GM18858 (cell line): ENCODE measurements around the gene RPTOR.
"Not testable (repeated sequence)": the region's sequence is repeated elsewhere in the genome, so short reads cannot be mapped to it uniquely, and the experiment has no call there.

Experiments used
- ATAC-seq: cut with Tn5 transposase; IDR thresholded peaks from one replicate; pipeline ENCODE4 v1.9.1; 2021; ENCODE audit not compliant: unreplicated experiment

The RPTOR gene

DNA sequence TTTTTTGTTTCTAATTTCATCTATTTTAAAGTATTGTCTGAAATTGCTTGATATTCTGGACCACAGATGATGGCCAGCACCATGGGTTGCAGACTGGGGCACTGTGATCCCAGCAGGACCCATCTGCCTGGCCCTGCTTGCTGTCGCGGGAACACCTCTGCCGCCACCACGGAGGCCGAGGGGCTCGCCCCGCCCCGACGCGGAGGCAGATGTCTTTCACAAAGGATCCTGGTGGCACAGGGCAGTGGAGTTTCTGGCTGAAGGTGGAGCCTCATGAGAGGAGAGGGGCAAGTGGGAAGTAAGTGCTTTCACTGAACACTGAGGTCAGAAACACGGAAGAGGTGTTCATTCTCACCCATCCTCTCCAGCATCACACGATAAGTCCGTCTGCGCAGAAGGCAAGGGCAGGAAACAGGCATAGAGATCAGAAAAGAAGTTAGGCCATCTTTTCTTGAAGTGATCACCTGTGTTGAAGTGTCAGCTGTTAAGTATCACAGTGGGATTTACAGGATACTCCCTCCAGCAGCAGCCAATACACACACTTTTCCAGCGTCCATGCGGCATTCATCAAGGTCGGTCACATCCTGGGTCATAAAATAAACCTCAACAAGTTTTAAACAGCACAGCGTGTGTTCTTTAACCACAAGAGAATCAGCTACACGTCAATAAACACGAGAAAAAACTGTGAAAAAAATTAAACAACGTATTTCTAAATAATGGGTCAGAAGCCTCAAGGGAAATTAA, 194.5 kb downstream of the RPTOR start:
- no peak for ATAC-seq

DNA sequence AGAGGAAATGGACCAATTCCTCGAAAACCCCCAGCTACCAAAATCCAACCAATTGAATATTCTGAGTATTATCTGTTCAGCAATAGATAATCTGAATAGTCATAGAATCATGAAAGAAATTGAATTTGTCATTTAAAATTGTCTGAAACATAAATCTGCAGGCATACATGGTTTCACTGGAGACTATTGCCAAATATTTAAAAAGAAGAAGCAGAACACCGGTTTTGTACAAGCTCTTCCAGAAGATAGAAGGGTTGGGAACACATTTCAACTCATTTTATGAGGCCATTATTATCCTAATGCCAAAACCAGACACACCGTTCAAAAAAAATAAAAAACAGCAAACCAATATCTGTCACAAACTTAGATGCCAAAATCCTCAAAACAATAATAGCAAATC, 195.5 kb downstream of the RPTOR start:
- ATAC-seq: no peak

DNA sequence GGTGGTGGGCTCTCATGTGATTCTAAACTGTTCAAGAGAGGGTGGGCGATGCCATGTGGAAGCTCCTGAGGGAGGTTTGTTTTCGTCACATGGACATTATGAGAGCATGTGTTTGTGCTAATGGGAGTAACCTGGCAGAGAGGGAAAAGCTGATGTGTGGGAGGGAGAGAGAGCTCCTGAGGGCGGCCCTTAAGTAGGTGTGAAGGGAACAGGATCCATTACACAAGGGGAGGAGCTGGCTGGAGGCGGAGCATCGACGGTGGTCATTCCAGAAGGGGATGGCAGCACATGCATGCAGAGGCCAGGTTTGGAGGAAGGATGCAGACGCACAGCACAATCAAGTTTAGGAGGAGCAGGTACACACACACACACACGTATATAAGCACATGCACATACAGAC, 197.5 kb downstream of the RPTOR start:
- no peak for ATAC-seq

DNA sequence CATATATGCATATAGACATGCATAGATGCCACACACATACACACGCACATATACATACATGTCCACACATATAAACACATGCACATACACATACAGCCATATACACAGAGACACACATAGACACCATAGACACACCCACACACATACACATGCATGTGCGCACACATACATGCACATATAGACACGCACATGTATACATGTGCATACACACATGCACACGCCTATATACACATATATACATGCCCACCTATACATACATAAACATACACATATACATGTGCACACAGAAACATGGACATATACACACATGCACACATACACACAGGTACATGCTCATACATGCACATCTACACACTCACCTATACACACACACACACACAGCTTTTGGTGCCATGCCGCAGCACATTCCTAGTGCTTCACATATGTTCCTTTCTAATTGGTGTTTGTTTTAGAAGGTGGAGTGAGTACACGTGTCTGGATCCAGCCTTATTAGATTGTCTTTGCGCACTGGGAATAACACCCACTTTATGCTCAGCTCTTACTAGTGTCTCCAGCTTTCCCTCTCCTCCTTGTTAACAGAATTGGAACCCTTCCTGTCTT, 198.0 kb downstream of the RPTOR start:
- no peak for ATAC-seq

DNA sequence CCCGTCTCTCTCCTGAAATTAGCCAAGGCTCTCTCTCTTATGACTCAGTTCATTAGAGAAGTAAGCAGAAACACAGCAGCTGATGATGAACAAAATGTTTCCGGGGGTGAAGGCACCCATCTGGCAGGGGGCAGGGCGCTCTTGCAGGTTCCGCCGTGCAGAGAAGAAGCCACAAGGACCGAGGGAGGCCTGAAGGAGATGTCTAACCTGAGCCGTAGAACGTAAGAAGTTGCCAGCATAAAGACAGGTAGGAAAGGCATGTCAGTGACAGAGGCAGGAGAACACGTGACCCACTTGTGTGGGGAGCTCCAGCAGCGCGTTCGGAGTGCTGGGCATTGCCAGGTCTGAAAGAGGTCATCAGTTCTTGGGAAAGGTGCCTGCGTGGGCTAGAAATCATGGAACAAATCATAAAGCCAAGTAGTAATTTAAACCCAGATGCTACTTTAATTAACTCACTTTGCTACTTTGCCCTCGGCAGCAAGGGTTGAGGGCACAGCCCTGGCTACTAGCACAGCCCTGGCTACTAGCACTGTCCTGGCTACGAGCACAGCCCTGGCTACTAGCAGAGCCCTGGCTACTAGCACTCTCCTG, 198.6 kb downstream of the RPTOR start:
- no peak for ATAC-seq

DNA sequence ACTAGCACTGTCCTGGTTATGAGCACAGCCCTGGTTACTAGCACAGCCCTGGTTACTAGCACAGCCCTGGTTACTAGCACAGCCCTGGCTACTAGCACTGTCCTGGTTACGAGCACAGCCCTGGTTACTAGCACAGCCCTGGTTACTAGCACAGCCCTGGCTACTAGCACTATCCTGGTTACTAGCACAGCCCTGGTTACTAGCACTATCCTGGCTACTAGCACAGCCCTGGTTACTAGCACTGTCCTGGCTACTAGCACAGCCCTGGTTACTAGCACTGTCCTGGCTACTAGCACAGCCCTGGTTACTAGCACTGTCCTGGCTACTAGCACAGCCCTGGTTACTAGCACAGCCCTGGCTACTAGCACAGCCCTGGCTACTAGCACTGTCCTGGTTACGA, 199.3 kb downstream of the RPTOR start:
- ATAC-seq: not testable (repeated sequence)

DNA sequence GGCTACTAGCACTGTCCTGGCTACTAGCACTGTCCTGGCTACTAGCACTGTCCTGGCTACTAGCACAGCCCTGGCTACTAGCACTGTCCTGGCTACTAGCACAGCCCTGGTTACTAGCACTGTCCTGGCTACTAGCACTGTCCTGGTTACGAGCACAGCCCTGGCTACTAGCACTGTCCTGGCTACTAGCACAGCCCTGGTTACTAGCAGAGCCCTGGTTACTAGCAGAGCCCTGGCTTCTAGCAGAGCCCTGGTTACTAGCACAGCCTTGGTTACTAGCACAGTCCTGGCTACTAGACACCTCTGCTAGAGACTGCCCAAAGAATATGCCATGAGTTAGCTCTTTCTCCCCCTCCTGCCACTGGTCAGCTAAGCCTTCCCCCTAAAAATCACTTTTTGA, 200.1 kb downstream of the RPTOR start:
- not testable (repeated sequence) for ATAC-seq

DNA sequence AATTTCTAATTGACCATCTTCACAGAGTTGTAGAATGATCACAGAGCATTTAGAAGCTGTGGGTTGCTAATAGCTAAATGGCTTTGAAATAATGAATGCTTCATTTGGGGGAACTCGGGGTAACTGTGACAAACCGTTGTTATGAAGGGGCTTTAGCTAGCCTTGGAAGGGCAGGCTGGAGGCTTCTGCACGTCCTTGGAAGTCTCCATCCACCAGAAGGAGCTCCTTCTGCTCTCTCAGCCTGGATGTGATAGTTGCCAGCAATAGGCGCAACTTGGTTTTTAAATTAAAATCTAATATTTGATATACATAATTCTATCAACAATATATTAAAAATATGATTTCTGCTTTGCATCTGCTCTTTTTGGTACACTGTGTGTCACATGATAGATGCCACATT, 200.5 kb downstream of the RPTOR start:
- no peak for ATAC-seq

DNA sequence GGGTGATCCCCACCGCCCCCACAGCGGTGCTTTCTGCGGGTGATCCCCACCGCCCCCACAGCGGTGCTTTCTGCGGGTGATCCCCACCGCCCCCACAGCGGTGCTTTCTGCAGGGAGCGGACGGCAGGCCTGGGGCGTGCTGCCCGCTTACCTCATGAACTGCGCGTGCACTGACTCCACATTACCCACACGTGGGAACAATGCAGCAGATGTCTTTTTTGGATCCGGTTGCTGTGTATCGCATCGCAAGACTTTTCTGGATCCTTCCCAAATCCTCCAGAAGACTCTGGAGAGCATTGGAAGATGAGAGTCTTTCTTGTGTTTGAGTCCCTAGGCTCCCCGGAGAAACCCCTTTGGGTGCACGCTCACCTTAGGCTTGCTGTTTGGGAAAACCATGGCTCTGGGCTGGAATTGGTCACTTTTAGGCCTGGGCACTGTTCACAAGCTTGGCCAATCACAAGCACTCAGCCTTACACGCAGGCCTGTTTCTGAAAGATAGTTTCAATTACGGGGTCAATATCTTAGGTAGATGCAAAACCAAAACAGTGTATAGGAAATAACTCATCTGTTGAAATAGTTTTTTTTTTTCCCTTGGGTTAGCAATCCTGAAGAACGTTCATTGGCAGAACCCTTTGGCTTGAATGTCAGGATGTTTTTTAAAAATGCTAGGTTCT, 201.8 kb downstream of the RPTOR start:
- no peak for ATAC-seq

DNA sequence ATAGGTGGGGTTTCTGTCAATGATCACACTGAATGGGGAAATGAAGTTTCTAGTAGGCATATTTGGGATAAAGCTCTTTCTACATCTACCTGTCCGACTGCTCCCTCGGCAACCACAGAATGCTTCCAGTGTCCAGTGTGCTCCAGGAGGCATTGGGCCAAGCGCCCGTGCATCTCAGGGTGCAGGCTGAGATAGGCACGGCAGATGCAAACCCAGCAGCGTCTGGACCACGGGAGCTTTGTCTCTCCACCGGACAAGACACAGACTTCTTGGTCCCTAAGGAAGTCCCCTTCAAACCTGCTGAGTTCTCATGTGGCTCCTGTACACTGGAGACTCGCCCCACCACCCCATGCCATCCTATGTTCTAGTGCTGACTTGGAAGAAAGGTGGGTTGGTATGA, 202.8 kb downstream of the RPTOR start:
- ATAC-seq: no peak

DNA sequence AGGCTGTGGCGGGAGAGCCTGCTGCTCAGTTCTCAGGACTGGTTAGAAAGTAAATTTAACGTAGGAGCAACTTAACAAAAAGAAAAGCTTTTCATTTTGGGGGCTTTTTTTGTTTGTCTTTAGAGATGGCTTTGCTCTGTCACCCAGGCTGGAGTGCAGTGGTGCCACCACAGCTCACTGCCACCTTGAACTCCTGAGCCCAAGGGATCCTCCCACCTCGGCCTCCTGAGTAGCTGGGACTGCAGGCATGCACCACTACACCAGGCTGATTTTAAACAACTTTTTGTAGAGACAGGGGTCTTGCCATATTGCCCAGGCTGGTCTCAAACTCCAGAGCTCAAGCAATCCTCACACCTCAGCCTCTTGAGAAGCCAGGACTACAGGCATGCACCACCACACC, 205.0 kb downstream of the RPTOR start:
- no peak for ATAC-seq

DNA sequence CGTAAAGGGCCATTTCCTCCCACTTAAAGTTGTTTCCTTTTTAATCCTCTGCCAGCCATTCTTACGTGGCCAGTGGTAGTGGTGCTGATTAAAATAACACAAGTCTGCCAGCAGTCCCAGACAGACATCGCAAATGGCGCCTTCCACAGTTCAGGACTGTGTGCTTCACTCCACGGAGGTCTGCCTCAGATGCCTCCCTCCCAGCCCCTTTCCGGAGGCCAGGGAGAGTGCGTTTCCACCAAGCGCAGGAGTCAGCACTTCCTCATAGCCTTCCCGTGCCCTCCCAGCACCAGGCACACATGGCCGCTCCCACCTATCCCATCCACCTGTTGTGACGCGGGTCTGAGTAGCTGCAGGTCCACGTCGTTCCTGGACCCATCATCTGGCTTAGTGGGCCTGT, 205.6 kb downstream of the RPTOR start:
- no peak for ATAC-seq

DNA sequence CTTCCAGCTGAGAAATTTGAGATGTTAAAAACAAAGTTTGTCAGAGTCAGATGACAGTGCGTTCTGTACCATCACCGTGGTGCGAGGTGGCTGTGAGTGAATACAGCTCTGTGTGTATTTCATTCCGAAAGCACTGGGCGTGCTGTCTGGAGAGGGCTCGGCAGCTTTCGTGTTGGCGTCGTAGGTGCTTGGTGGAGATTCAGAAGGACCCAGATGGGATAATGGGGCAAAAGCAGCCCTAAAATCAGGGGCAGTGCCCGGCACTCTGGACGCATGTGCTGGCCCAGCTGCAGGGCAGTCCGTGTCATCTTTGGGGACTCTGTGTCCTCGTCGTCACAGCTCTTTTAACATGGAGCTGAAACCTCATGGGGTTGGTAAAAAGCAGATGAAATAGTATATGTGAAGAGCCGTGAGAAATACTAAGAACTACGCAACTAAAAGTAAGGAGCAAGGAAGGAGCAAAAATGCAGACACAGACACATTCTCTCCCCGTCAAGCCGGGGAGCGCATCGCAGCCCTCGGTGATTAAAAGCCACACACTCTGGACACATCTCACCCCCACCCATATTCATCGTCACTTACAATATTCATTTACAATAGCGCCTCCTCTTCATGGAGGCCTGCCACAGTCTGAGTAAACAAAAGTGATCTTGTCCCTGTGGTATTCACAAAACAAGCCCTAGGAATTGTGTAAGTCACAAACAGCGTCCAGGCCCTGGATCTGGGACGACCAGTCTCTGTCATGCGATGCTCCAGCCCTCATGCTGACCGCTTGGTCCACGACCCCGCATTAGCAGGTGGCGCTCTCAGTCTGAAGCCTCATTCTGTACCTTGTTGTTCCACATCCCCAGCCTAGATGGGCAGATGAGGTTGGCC, 206.7 kb downstream of the RPTOR start:
- ATAC-seq: no peak

DNA sequence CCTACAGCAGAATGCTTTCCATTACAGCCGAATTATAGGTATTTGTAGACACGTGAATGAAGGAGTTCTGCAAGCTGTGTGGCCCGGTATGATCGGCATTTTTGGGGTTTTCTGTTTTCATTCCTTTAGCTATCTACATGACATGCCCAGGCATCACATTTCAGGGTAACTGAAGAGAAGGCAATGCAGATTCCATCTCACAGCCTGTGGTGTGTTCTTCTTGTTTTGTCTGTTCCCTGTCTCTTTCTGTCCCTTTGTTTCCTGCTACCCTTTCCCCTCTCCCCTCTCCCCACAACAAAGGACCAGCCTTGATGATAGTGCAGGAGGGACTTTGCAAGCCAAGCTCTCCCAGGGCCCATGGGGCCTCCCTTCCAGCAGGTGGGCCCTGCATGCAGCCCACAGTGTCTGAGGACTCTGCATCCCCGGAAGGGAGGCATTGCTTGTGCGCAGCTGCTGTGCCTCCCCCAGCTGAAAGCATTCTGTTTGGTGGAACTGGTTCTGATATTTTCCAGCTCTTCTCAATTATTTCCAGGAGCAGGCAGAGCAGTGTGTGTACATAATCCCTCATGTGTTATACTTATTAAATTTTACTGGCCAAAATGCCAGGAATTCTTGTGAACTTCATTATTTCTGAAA, 207.4 kb downstream of the RPTOR start:
- no peak for ATAC-seq

DNA sequence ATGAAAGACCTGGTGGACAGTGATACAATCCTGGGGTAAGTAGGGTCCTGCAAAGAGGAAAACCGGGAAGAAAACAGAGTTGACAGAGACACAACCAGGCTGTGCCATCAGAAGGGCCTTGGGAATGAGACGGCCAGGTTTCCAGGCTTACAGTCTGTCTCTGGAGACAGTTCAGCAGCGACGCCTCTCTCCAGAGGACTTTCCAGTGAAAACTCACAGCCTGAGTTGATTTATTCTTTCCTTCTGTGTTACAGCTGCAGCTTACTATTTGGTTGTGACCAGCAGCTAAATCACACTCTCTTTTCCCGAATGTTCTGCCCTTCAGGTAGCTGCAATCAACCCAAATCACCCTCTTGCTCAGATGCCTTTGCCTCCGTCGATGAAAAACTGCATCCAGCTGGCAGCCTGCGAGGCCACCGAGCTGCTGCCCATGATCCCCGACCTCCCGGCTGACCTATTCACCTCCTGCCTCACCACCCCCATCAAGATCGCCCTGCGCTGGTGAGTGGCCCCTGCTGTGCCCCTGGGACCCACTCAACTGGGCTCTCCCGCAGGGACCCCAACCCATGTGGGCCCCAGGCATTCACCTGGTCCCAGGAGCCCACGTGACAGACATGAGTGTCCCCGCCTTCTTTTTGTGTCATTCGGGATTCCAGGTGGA, 209.2 kb downstream of the RPTOR start:
- ATAC-seq: no peak

DNA sequence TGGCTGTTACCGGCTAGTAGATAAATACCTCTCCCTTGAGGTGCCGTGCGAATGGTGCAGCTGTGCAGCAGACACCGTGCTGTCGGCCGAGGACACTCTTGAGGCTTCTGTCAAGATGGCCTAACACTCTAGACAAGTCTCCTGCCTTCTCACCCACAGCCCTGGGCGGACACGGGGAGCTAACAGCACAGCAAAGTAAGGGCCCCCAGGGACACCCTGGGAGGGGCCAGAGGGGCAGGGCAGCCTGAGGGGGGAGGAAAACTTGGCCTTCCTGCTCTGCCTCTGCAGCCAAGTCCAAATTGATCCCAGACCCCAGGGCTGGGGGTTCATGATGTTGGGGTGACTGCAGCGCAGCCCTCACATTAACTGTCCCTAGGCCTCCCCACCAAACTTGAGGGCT, 210.2 kb downstream of the RPTOR start:
- no peak for ATAC-seq

DNA sequence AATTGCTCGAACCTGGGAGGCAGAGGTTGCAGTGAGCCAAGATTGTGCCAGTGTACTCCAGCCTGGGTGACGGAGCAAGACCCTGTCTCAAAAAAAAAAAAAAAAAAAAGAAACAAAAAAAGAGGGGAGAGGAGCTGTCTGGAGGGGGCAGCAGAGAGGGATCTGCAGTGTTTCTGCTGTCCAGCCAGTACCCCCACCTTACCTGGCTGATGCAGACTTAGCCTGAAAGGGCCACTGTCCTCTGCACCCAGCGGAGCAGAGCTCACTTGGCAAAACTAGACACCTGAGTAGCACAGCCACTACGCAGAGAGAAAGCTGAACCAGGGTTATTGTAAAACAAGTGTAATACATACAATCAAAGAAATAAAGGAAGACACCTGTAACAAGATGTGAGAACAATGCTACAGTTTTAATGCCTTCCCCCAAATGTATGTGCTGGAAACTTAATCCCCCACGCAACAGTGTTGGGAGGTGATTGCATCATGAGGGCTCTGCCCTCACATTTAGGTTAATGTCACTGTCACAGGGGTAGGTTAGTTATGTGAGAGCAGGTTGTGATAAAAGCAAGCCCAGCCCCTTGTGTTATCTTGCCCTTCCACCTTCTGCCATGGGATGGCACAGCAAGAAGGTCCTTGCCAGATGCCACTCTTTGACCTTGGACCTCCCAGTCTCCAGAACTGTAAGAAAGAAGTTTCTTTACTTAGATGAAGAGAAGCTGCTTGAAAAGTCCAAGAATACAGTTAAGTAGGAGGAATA, 211.2 kb downstream of the RPTOR start:
- ATAC-seq: no peak

DNA sequence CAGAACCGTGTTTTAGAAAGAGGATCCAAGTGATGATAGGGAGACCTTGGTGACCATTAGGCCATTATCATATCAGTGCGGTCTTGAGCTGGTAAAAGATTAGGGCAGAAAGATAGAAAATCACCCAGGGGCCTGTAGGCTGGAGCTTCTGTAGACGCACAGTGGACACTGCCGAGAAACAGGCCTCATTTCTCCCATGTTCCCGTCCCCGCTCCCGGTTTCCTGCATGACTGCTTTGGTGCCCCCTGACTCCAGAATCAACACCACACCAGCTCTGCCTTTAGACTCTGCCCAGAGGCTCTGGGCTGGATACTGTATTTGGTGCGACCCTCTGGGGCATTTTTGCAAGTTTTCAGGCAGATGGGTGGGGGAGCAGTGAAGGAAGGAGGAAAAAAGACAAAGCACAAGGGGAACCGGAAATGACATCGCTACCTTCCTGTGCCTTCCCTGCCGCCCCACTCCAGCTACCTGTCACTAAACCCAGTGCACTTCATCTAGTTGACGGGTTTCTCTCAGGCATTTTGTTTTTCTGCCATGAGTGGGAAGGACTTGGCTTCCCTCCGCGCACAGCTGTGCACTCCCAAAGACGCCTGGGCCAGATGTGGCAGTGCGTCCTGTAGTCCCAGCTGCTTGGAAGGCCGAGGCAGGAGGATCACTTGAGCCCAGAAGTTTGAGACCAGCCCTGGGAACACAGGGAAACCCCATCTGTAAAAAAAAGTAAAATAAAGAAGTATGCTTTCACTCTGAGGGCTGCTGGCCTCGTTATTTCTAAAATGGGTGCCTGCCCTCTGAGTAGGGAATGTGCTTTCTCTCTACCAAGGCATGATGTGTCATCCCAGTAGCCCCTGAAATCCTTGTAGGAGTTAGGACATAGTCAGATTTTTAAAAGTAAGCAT, 214.1 kb downstream of the RPTOR start:
- ATAC-seq: no peak

DNA sequence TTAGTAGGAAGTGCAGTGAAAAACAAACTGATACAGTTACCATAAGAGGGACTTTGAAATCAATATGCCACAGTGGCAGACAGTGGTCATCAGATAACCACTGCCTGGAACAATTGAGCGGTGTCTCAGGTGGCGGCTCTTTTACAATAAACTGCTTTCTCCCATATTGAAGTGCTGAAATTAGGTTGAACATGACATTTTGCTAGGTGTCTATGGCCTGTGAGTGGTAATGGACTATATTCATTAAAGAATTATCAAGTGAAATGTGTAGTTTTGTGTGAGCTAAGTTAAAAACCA, 214.7 kb downstream of the RPTOR start:
- no peak for ATAC-seq
